GM12878 (cell line): ENCODE data around the gene CACNA1H.

Experiments
- CHD2 ChIP-seq: IDR thresholded peaks from 2 replicates; pipeline ENCODE4 v1.6.1; 2011; ENCODE audit warnings: low read depth, low read length, improper control_type of control experiment, borderline replicate concordance
- CREB1 ChIP-seq: IDR thresholded peaks from 2 replicates; pipeline ENCODE4 v1.6.1; 2012; ENCODE audit warnings: low read depth, mild to moderate bottlenecking, inconsistent platforms
- EGR1 ChIP-seq, 2 experiments: IDR thresholded peaks; 1 replicate in 1 of 2; 2 replicates in 1 of 2; pipeline ENCODE4 v1.6.1; 2011 to 2012; ENCODE audit warnings: low read depth in 2 of 2, low read length in 2 of 2, borderline replicate concordance in 1 of 2, mild to moderate bottlenecking in 1 of 2, moderate library complexity in 1 of 2
- KLF5 ChIP-seq: fragments of 450-650 bp; IDR thresholded peaks from 2 replicates; pipeline ENCODE4 v1.6.1; 2014; ENCODE audit warnings: mild to moderate bottlenecking; ENCODE audit not compliant: partially characterized antibody
- MYC ChIP-seq: IDR thresholded peaks from 2 replicates; pipeline ENCODE4 v1.6.1; 2011; ENCODE audit warnings: mild to moderate bottlenecking, low read length, moderate library complexity, inconsistent platforms; ENCODE audit not compliant: insufficient read depth, insufficient replicate concordance, insufficient read length, severe bottlenecking
- NR2F1 ChIP-seq: fragments of 450-650 bp; conservative IDR thresholded peaks from 2 replicates; pipeline ENCODE4 v1.6.1; 2017; ENCODE audit warnings: mild to moderate bottlenecking
- PRDM15 ChIP-seq: fragments of 450-650 bp; formaldehyde crosslinking; IDR thresholded peaks from 2 replicates; pipeline ENCODE4 v1.4.0; 2020; ENCODE audit warnings: mild to moderate bottlenecking, moderate library complexity
- REST ChIP-seq: IDR thresholded peaks from 2 replicates; pipeline ENCODE4 v1.6.1; 2012; ENCODE audit warnings: mild to moderate bottlenecking, low read depth, low read length
- TCF7 ChIP-seq: IDR thresholded peaks from 2 replicates; pipeline ENCODE4 v1.6.1; 2014; ENCODE audit warnings: antibody characterized with exemption, borderline replicate concordance
- ZSCAN29 ChIP-seq: fragments of 450-650 bp; IDR thresholded peaks from 2 replicates; pipeline ENCODE4 v1.6.1; 2017; ENCODE audit warnings: mild to moderate bottlenecking, moderate library complexity
- TF ChIP-seq, protein P1 (sequence below), 3 experiments: IDR thresholded peaks in 2 of 3; conservative IDR thresholded peaks in 1 of 3; 2 replicates each; pipeline ENCODE4 v1.5.1; 2011; ENCODE audit warnings: low read depth in 3 of 3, low read length in 3 of 3, mild to moderate bottlenecking in 3 of 3, control low read depth in 2 of 3, moderate library complexity in 2 of 3, inconsistent platforms in 1 of 3, mixed read lengths in 1 of 3; ENCODE audit not compliant: control insufficient read depth in 2 of 3, insufficient read depth in 1 of 3; ENCODE audit errors: extremely low read depth in 1 of 3
- TF ChIP-seq, protein P2 (sequence below): fragments of 450-650 bp; IDR thresholded peaks from 2 replicates; pipeline ENCODE4 v1.6.1; 2017; ENCODE audit warnings: mild to moderate bottlenecking

GRCh38 chr16:1220098-1220728 is 67.3 kb downstream of the CACNA1H start:
- TF ChIP-seq, protein P1, sequence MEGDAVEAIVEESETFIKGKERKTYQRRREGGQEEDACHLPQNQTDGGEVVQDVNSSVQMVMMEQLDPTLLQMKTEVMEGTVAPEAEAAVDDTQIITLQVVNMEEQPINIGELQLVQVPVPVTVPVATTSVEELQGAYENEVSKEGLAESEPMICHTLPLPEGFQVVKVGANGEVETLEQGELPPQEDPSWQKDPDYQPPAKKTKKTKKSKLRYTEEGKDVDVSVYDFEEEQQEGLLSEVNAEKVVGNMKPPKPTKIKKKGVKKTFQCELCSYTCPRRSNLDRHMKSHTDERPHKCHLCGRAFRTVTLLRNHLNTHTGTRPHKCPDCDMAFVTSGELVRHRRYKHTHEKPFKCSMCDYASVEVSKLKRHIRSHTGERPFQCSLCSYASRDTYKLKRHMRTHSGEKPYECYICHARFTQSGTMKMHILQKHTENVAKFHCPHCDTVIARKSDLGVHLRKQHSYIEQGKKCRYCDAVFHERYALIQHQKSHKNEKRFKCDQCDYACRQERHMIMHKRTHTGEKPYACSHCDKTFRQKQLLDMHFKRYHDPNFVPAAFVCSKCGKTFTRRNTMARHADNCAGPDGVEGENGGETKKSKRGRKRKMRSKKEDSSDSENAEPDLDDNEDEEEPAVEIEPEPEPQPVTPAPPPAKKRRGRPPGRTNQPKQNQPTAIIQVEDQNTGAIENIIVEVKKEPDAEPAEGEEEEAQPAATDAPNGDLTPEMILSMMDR (IDR thresholded peaks at IDR 0.05 in 2 of 3, conservative IDR thresholded peaks at IDR 0.05 in 1 of 3; ENCODE audit: control insufficient read depth in 2 of 3, extremely low read depth in 1 of 3, insufficient read depth in 1 of 3, low read depth in 3 of 3, low read length in 3 of 3): no peak
- TF ChIP-seq, protein P2, sequence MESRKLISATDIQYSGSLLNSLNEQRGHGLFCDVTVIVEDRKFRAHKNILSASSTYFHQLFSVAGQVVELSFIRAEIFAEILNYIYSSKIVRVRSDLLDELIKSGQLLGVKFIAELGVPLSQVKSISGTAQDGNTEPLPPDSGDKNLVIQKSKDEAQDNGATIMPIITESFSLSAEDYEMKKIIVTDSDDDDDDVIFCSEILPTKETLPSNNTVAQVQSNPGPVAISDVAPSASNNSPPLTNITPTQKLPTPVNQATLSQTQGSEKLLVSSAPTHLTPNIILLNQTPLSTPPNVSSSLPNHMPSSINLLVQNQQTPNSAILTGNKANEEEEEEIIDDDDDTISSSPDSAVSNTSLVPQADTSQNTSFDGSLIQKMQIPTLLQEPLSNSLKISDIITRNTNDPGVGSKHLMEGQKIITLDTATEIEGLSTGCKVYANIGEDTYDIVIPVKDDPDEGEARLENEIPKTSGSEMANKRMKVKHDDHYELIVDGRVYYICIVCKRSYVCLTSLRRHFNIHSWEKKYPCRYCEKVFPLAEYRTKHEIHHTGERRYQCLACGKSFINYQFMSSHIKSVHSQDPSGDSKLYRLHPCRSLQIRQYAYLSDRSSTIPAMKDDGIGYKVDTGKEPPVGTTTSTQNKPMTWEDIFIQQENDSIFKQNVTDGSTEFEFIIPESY: no peak
- TF ChIP-seq MYC: no peak
- no peak for TF ChIP-seq NR2F1
- no peak for TF ChIP-seq CHD2
- no peak for TF ChIP-seq PRDM15 (CRISPR knock-in tag)
- no peak for TF ChIP-seq CREB1
- TF ChIP-seq REST: no peak
- TF ChIP-seq KLF5: no peak
- TF ChIP-seq ZSCAN29: no peak
- no peak for TF ChIP-seq EGR1 (IDR thresholded peaks at IDR 0.05; ENCODE audit: borderline replicate concordance in 1 of 2, low read depth in 2 of 2, low read length in 2 of 2)
- no peak for TF ChIP-seq TCF7
